Stimulated activated CD4-positive, alpha-beta T cell treated with anti-CD3 and anti-CD28 coated beads, TNF-alpha, amount 100 ng/mL, for 4 hours (primary cell): ENCODE results near the gene SLC27A4.

Experiments used
- DNase-seq, 3 experiments: peaks; one replicate each; pipeline ENCODE4 v3.0.0-alpha.2; 2020; ENCODE audit warnings: low read depth in 3 of 3

The SLC27A4 gene

DNA sequence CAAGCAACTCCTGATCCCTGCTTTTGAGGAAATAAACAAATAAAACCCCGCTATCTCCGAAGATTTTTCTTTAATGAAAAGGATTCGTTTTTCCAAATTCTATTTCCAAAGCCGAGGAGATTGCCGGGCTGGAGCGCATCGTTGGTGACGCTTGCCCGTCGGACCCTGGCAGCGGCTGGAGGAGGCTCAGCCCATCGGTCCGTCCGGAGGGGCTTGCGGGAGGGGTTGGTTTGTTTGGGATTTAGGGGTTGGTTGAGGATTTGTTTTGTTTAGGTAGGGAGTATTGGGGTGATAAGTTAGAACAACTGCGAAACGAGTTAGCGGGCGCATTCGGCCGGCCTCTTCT lies 51.6 kb downstream of the SLC27A4 start:
- no peak for DNase-seq

DNA sequence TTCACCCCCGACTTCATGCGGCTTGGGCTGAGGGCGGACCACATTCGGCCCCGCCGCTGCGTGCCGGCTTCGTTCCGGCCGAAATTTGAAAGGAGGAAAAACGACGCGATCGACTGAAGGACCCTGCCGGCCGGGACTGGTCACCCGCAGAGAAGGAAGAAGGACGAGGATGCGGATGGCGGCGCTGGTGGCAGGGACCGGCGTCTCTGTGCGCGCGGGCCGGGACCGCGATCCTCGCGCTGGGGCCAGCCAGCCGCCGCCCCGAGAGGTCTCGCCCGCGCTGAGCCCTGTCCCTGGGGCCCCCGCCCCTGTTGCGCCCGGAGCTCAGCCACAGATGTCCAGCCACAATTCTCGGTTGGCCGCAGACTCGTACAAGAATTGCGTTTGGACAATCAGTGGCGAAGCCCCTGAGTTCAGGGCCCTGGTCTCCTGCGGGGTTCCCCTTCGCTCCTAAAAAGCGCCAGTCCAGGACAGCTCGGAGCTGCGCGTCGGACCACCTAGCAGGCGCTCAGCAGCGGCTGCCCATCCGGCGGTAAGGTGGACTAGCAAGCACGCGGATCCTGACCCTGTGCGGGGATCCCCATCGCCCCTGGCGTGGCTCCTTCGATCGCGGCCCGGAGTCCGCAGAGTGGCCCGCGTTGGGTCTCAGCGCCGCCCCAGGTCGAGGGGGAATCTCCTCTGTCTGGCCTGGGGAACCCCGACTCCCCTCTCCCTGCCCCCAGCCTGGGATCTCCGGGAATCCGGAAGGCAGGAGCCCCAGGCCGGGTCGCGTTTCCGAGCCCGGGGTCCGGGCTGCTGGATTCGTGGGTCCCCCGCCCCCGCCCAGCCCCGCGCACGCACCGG lies 52.2 kb downstream of the SLC27A4 start:
- DNase-seq = no peak

DNA sequence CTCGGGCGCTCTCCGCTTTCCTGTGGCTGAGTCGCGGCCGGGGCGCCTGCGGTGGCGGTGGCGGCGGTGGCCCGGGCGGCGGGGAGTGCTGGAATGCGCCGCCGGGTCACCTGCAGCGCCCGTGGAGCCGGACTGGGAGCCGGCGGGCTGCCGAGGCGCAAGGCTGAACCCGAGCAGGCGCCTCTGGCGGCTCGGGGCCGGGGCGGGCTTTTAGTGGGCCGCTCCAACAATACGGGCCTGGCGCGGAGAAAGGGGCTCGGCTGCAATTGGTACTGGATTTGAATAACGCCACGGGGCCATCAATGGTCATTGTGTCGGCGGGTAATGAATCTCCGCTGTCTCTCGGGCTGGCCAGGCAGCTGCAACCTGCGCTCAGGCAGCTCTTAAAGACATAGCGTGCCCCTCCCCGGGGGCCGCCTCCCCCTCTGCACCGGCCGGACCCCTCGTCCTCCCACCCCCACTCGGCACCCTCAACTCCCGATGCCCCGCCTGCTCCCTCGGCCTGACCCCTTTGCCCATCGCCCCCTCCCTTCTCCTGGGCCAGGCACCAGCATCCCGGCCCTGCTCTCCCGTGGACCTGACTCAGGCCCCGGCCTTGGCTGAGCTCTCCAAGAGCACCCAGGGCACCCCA lies 52.9 kb downstream of the SLC27A4 start:
- DNase-seq = no peak

DNA sequence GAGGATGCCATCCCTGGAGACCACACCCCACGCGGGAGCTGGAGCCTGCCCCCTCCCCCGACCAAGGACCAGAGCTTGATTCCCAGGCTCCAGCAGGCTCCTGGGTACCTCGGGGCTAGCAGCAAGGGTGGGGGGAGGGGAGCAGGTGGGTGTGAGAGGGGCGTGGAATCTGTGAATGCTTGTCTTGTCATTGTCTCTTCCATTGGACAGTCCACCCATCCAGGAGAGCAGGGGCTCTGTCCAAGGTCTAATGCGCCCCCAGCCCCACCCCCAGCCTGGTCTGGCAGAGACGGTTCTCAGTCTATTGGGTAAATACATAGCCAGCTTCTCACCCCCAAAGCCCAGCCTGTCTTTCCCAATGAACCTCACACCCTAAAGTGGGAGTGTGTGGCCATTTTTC lies 53.6 kb downstream of the SLC27A4 start:
- no peak for DNase-seq

DNA sequence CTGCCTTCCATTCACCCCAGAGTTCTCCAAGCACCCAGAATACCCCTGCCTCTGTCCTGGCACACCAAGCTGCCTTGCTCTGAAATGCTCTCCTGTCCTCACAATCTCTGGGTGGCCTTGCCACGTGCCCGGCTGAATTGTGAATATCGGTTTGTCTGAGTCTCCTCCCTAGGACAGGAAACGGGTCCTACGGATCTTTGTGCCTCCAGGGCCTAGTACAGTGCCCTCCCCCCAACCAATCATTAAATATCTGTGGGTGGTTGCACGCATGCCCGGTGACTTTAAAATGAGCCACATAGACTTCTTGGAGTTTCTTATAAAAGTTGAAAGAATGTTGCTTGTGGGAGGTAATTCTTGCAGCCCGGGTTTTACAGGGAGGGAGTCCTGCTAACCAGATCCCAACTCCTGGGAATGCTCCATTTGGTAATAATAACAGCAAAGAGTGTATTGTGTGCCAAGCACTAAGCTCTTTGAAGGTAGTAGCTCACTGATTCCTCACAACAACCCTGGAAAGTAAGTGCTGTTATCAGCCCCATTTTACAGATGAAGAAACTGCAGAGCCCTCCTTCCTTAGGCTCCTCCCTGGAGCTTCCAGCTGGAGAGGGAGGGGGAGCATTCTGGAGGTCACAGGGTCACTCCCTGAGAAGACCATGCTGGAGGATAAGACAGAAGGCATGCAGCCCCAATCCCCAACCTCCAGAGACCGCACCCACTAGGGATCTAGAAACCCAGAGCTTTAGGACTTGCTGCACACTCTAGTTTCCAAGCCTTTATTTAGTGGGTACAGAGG lies 54.2 kb downstream of the SLC27A4 start:
- DNase-seq = no peak

DNA sequence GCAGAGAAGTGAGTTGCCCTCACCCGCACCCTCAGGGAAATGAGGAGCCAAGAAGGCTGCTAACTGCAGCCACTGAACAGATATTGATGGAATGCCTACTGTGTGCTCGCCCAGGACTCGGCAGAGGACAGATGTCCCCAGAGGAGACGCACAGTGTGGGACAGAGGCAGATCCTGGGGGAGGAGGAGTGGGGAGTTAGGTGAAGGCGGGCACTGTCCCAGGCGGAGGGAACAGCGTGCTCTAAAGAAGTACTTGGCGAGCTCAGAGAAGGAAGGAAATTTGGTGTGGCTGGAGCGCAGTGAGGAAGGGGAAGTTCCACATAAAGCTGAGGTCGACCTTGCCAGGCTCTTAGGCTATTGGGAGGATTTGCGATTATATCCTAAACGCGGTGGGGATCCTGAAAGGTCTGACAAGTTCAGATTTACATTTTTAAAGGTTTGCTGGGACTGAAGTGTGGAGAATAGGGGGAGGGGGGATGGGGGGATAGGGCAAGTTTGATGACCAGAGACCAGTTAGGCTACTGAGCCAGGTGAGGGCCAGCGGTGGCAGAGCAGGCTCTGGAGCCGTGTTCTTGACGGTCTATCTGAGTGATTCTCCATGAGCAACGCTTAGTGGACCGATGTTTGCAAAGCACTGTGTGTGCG lies 56.8 kb downstream of the SLC27A4 start:
- no peak for DNase-seq

DNA sequence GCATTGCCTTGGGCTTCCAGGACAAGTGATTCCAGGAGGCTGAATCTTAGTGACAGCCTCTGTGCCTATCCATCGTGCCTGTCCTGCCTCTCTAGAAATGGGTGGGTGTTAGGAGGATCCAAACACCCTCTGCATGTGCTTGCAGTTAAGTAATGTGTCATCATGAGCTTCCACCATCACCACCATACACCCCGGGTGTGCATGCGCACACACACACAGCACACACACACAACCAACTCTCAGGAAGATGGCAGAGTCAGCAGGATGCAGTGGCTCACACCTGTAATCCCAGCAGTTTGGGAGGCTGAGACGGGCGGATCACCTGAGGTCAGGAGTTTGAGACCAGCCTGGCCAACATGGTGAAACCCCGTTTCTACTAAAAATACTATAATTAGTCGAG lies 57.5 kb downstream of the SLC27A4 start:
- DNase-seq = no peak

DNA sequence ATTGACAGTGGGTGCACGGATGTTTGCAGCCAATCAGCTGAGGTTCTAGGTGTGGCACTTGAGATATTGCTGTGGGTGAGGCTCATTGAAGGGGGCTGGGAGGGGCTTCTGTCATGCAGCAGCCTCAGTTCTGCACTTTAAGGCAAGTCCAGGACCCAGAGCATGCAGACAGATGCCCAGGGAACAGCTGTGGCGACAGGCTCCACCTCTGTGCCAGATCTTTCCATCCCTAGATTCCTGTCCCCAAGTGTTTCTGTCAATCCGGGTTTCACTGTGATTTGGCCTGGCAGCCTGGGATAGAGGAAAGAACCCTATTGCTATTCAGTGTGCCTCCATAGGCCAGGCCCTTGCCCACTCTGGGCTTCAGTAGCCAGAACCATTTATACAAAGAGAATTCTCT lies 59.5 kb downstream of the SLC27A4 start:
- no peak for DNase-seq

DNA sequence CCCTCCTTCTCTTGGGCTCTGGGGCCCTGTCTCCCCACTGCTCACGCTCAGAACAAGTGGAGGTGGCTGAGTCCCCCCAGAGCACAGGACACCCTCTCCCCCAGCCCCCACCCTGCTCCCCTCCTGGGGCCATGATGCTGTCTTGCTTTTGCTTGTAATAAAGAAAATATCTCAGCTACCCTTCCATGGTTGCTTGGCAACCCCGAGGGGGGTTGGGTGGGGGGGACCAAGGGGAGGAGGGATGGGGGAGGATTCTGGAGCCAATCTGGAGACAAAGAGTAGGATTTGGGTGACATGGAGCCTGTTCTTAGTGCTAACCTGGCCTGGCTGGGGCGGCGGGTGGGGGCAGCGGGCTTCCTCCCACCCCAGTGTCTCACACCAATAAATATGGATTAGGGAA lies 64.2 kb downstream of the SLC27A4 start:
- DNase-seq = no peak

- DNase-seq = no peak
Measured at GRCh38 chr9:128405077-128405779, 64.9 kb downstream of the SLC27A4 start.

- no peak for DNase-seq
Measured at GRCh38 chr9:128405780-128406171, 65.4 kb downstream of the SLC27A4 start.

- DNase-seq = no peak
Measured at GRCh38 chr9:128406848-128407391, 66.6 kb downstream of the SLC27A4 start.

- DNase-seq = no peak
Measured at GRCh38 chr9:128408963-128409431, 68.7 kb downstream of the SLC27A4 start.

DNA sequence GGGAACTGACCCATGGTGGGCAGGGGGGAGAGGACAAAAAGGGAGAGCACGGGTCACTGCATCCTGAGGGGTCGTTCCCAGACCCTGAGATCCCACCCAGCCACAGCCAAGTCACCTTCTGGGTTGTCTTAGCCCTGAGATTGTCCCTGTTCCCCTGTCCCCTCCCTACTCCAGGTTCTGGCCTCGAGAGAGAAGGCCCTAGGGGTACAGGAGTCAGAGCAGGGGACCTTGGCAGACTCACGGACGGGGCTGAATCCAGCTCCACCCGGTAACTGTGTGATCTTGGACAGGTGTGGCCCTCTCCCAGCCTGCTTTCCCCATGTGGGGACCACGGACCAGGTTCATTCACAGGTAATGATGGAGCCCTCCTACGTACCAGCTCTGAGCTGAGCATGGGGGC lies 69.1 kb downstream of the SLC27A4 start:
- no peak for DNase-seq

- DNase-seq = no peak
Measured at GRCh38 chr9:128409978-128410377, 69.7 kb downstream of the SLC27A4 start.
